WERI-Rb-1 (cell line): Measurements from ENCODE around the gene CHD1.

ENCODE experiments used
- DNase-seq: peaks from one replicate; pipeline ENCODE4 v3.0.0-alpha.2; 2020
- H3K27ac ChIP-seq: fragments of 250-450 bp; sonication (Bioruptor Pico); 2 replicates; pipeline ENCODE4 v1.5.1; 2020; ENCODE audit warnings: mild to moderate bottlenecking, moderate library complexity
- H3K27me3 ChIP-seq: fragments of 250-450 bp; sonication (Bioruptor Pico); 2 replicates; pipeline ENCODE4 v1.5.1; 2021; ENCODE audit warnings: mild to moderate bottlenecking, low read depth, moderate library complexity; ENCODE audit not compliant: insufficient read depth, severe bottlenecking
- H3K36me3 ChIP-seq: fragments of 250-450 bp; sonication (Bioruptor Pico); 2 replicates; pipeline ENCODE4 v1.5.1; 2020; ENCODE audit warnings: mild to moderate bottlenecking, moderate library complexity
- H3K4me3 ChIP-seq: 2 replicates; pipeline ENCODE4 v1.5.1; 2011; ENCODE audit warnings: low read depth, mild to moderate bottlenecking, control low read depth, low read length
- H3K9me3 ChIP-seq: fragments of 250-450 bp; sonication (Bioruptor Pico); 2 replicates; pipeline ENCODE4 v1.5.1; 2021; ENCODE audit warnings: mild to moderate bottlenecking, moderate library complexity; ENCODE audit not compliant: severe bottlenecking
- CTCF ChIP-seq: IDR thresholded peaks from 2 replicates; pipeline ENCODE4 v1.5.1; 2011; ENCODE audit warnings: low read depth, mild to moderate bottlenecking, control low read depth, inconsistent platforms, low read length

The CHD1 gene

GRCh38 chr5:98934546-98934945 is 5.7 kb upstream of the CHD1 start:
- TF ChIP-seq CTCF = no peak
- Histone ChIP-seq H3K9me3 (no peaks in the 10 kb centered on the region), H3K4me3 (no peak overlapping the region), H3K36me3 (no peaks in the 10 kb centered on the region), H3K27ac (no peak overlapping the region), H3K27me3 (no peaks in the 10 kb centered on the region)
- DNase-seq = no peak

- Histone ChIP-seq H3K4me3 (no peak overlapping the region), H3K36me3 (no peaks in the 10 kb centered on the region), H3K27ac (no peak overlapping the region), H3K9me3 (no peaks in the 10 kb centered on the region), H3K27me3 (no peaks in the 10 kb centered on the region)
- no peak for DNase-seq
- TF ChIP-seq CTCF = no peak
Observed at GRCh38 chr5:98933445-98934072, 4.8 kb upstream of the CHD1 start.

- Histone ChIP-seq H3K27ac (no peak overlapping the region), H3K4me3 (no peak overlapping the region), H3K36me3 (peaks cover 4% of the 10 kb centered on the region), H3K9me3 (no peaks in the 10 kb centered on the region), H3K27me3 (no peaks in the 10 kb centered on the region)
- DNase-seq = no peak
- TF ChIP-seq CTCF = no peak
Observed at GRCh38 chr5:98930972-98931762, 2.4 kb upstream of the CHD1 start.

- peak overlapping the region; percentile 90 for H3K4me3 ChIP-seq
- DNase-seq = no peak
- no peaks in the 10 kb centered on the region for H3K27me3 ChIP-seq
- no peak for TF ChIP-seq CTCF
- H3K36me3 ChIP-seq = peaks cover 17% of the 10 kb centered on the region
- H3K27ac ChIP-seq = peak overlapping the region; percentile 95
- no peaks in the 10 kb centered on the region for H3K9me3 ChIP-seq
Observed at GRCh38 chr5:98929710-98930298, 997 bp upstream of the CHD1 start.

GRCh38 chr5:98927989-98928872 is 576 bp downstream of the CHD1 start:
- H3K27ac ChIP-seq = peak overlapping the region; percentile 95
- no peak for TF ChIP-seq CTCF
- peak; percentile 83 for DNase-seq
- H3K4me3 ChIP-seq = peak overlapping the region; percentile 79
- H3K9me3 ChIP-seq = no peaks in the 10 kb centered on the region
- no peaks in the 10 kb centered on the region for H3K27me3 ChIP-seq
- H3K36me3 ChIP-seq = peaks cover 32% of the 10 kb centered on the region
